Tibial artery (tissue), 4 donors: Measurements from ENCODE around the gene CTCFL.

Source experiments
- DNase-seq, 2 donors: peaks; one replicate each; pipeline ENCODE4 v3.0.0-alpha.2; 2019
- H3K27ac ChIP-seq, 2 donors: fragments of 200-600 bp; sonication (generic) in 1 of 2; 1 replicate in 1 of 2; 2 replicates in 1 of 2; pipeline ENCODE4 v1.5.1; 2018 to 2019; ENCODE audit warnings: mild to moderate bottlenecking in 1 of 2
- H3K27me3 ChIP-seq, 2 donors: fragments of 200-600 bp; sonication (generic) in 1 of 2; one replicate each; pipeline versions ENCODE4 v1.5.1 to v1.6.0; 2016 to 2019
- H3K36me3 ChIP-seq, 3 donors: fragments of 200-600 bp; sonication (generic) in 2 of 3; one replicate each; pipeline ENCODE4 v1.5.1; 2016 to 2019; ENCODE audit warnings: mild to moderate bottlenecking in 2 of 3
- H3K4me1 ChIP-seq, 4 donors: fragments of 200-600 bp; sonication (generic) in 2 of 4; 1 replicate in 3 of 4; 2 replicates in 1 of 4; pipeline ENCODE4 v1.5.1; 2016 to 2019
- H3K4me3 ChIP-seq, 2 donors: fragments of 200-600 bp; sonication (generic) in 1 of 2; 1 replicate in 1 of 2; 2 replicates in 1 of 2; pipeline ENCODE4 v1.5.1; 2018 to 2019; ENCODE audit warnings: mild to moderate bottlenecking in 2 of 2
- H3K9me3 ChIP-seq, 3 donors: fragments of 200-600 bp; sonication (generic) in 1 of 3; one replicate each; pipeline ENCODE4 v1.5.1; 2016 to 2019
- CTCF ChIP-seq, 2 experiments: fragments of 200-600 bp in 1 of 2; fragments of 450-650 bp in 1 of 2; IDR thresholded peaks; one replicate each; pipeline ENCODE4 v1.5.1; 2017 to 2019; ENCODE audit warnings: antibody characterized with exemption in 2 of 2, mild to moderate bottlenecking in 1 of 2, moderate library complexity in 1 of 2
- intact Hi-C: fragments of 100-400 bp; cut with DNase I; formaldehyde crosslinking; loops from one replicate; pipeline ENCODE4 v1.15.0; 2023; ENCODE audit warnings: low total_unique reads

Gene CTCFL

GRCh38 chr20:57458400-57459160, 66.4 kb downstream of the CTCFL start:
- Histone ChIP-seq H3K27me3 (no peaks in the 10 kb centered on the region), H3K4me1 (peaks cover 0 to 34% (median 28%) of the 10 kb centered on the region in 4 donors), H3K36me3 (no peaks in the 10 kb centered on the region), H3K4me3 (no peak overlapping the region), H3K27ac (peak overlapping the region; percentile 18 to 59), H3K9me3 (no peaks in the 10 kb centered on the region)
- peak; percentile 40 to 89 for DNase-seq
- intact Hi-C loops = no loop called here
- TF ChIP-seq CTCF (IDR thresholded peaks at IDR 0.05) = no peak

- Histone ChIP-seq H3K9me3 (no peaks in the 10 kb centered on the region), H3K36me3 (no peaks in the 10 kb centered on the region), H3K27ac (peak overlapping the region in 1 of 2 donors; percentile 18), H3K27me3 (no peaks in the 10 kb centered on the region), H3K4me3 (no peak overlapping the region), H3K4me1 (peaks cover 0 to 34% (median 28%) of the 10 kb centered on the region in 4 donors)
- intact Hi-C loops = no loop called here
- peak in 1 of 2 donors; percentile 82 for DNase-seq
- TF ChIP-seq CTCF (IDR thresholded peaks at IDR 0.05) = no peak
Observed at GRCh38 chr20:57457243-57458095, 67.5 kb downstream of the CTCFL start.

DNA sequence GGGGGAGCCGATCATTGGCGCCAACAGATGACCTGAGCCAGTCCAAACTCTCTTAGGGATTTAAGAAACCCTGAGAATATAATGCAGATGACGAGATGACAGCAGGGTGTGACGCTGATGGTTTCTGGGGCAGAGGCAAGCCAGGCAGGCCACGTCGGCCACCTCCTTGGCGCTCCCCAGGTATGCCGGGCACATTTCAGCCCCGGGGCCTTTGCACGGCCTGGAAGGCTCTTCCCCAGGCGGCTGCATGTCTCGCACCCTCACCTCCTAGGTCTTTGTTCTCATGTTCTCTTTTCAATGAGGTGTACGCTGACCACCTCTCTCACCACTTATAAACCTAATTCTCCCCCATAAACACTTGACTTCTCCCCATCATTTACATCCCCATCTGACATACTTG, 68.8 kb downstream of the CTCFL start:
- Histone ChIP-seq H3K27me3 (no peaks in the 10 kb centered on the region), H3K4me3 (no peak overlapping the region), H3K4me1 (peaks cover 0 to 32% (median 26%) of the 10 kb centered on the region in 4 donors), H3K36me3 (no peaks in the 10 kb centered on the region), H3K9me3 (no peaks in the 10 kb centered on the region), H3K27ac (no peak overlapping the region)
- no peak for DNase-seq
- intact Hi-C loops = no loop called here
- TF ChIP-seq CTCF (IDR thresholded peaks at IDR 0.05) = no peak

- Histone ChIP-seq H3K36me3 (no peaks in the 10 kb centered on the region), H3K4me3 (no peak overlapping the region), H3K27ac (no peak overlapping the region), H3K9me3 (no peaks in the 10 kb centered on the region), H3K4me1 (peaks cover 0 to 39% (median 27%) of the 10 kb centered on the region in 4 donors), H3K27me3 (no peaks in the 10 kb centered on the region)
- no peak for TF ChIP-seq CTCF (IDR thresholded peaks at IDR 0.05)
- DNase-seq = no peak
- intact Hi-C loops = no loop called here
Observed at GRCh38 chr20:57455386-57455785, 69.6 kb downstream of the CTCFL start.

DNA sequence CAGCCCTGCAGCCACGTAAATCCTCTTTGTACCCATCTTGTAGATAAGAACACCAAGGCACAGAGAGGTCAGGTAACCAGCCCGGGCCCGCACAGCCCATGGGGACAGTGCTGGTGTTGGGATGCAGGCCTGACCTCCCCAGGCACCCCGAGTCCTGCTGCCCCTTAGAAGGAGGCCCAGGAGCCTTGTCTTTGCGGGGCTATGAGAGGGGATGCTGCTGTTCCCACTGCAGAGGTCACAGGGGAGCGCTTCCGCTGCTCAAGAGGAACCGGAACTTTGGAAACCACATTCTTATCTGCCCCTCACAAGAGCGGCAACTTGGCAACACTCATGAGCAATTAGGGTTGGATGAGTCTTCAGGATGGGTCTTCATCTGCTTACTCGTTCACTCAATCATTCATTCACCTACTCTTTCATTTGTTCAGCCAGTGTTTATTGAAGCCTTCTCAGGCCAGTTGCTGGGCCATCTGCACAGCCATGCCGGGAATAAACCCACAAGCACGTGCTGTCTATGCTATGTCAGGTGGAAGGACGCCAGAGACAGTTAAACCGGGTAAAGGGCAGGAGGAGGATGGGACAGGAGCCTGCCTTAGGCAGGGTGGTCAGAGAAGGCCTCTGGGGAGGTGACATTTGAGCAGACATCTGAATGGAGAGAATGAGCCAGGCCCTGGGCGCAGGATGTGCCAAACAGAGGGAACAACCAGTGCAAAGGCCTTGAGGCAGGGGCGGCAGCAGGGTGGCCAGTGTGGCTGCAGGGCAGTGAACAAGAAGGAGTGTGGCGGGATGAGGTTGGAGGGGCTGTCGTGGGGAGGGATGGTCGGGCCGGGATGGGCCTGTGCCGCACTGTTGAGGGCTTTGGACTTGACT, 72.9 kb downstream of the CTCFL start:
- intact Hi-C loops = no loop called here
- Histone ChIP-seq H3K4me3 (no peak overlapping the region), H3K4me1 (peaks cover 0 to 17% (median 4%) of the 10 kb centered on the region in 4 donors), H3K9me3 (no peaks in the 10 kb centered on the region), H3K27ac (no peak overlapping the region), H3K27me3 (no peaks in the 10 kb centered on the region), H3K36me3 (no peaks in the 10 kb centered on the region)
- no peak for TF ChIP-seq CTCF (IDR thresholded peaks at IDR 0.05)
- no peak for DNase-seq
